ENCODE results near the gene PHLPP2.

Gene PHLPP2, protein sequence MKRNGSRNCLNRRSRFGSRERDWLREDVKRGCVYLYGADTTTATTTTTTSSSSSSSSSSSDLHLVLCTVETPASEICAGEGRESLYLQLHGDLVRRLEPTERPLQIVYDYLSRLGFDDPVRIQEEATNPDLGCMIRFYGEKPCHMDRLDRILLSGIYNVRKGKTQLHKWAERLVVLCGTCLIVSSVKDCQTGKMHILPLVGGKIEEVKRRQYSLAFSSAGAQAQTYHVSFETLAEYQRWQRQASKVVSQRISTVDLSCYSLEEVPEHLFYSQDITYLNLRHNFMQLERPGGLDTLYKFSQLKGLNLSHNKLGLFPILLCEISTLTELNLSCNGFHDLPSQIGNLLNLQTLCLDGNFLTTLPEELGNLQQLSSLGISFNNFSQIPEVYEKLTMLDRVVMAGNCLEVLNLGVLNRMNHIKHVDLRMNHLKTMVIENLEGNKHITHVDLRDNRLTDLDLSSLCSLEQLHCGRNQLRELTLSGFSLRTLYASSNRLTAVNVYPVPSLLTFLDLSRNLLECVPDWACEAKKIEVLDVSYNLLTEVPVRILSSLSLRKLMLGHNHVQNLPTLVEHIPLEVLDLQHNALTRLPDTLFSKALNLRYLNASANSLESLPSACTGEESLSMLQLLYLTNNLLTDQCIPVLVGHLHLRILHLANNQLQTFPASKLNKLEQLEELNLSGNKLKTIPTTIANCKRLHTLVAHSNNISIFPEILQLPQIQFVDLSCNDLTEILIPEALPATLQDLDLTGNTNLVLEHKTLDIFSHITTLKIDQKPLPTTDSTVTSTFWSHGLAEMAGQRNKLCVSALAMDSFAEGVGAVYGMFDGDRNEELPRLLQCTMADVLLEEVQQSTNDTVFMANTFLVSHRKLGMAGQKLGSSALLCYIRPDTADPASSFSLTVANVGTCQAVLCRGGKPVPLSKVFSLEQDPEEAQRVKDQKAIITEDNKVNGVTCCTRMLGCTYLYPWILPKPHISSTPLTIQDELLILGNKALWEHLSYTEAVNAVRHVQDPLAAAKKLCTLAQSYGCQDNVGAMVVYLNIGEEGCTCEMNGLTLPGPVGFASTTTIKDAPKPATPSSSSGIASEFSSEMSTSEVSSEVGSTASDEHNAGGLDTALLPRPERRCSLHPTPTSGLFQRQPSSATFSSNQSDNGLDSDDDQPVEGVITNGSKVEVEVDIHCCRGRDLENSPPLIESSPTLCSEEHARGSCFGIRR (N-terminal part only)

DNA sequence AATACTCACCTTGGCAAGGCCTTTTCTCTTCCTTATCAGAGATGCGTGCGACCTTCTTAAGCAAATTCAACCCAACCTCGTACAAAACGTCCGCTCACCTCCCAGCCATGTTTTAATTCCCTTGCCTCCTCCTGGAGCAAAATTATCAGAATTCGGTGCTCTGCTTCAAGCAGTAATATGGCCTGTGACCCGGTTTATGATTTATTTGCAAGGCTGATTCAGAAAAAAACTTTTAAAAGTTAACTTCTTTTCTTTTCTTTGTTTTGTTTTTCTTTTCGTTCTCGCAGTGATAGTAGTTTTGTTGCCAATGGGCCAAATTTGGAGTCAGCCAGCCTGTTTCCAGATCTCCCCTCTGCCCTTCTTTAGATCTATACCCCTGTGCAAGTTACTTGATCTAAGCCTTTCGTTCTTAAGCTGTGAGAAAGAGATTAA, at the start of gene PHLPP2:
Gene PHLPP2, minus strand, starts transcription at position 382 of the 432 bp plus-strand sequence. CDS start 9,906 bp downstream, outside the sequence.
- no peak for FAIRE-seq

DNA sequence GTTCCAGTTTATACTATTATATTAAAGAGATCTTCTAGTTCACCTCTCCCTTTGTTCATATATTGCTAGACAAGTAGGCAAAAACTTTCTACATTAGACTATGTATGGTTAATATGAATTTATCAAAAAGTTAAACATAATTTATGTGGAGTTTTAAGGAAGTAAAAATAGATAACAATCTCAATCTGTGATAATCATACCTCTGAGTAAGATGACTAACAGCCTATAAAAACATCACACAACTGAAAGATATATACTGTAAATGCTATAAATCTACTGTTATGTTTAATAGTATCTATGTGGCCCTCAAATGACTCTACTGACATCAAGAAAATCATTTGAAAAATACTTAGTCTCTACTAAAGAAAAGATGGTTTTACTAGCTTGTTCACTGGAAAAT, 47.1 kb upstream of the PHLPP2 start:
- DNase-seq (ENCODE audit: extremely low spot score, insufficient read length, low read depth) (no peak), FAIRE-seq (no peak)

More for the DNA sequence above, at the start of gene PHLPP2:
- DNase-seq (ENCODE audit: extremely low spot score, insufficient read length, low read depth) = no peak

DNA sequence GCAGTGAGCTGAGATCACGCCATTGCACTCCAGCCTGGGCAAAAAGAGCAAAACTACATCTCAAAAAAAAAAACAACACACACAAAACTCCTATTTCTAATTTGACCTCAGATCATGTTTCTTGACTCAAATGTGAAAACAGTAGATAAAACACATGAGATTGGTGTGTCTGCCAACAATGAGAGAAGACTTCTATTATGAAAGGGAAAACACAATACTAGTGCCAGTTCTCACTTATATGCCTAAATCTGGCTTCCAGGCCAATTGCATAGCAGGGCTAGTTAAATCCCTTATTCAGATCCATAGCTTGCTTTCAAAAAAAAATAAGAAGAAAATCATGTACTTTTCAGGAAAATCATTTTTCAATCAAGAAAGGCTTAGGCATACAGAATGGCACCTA, 44.7 kb upstream of the PHLPP2 start:
- no peak for FAIRE-seq
- DNase-seq (ENCODE audit: extremely low spot score, insufficient read length, low read depth) = no peak

DNA sequence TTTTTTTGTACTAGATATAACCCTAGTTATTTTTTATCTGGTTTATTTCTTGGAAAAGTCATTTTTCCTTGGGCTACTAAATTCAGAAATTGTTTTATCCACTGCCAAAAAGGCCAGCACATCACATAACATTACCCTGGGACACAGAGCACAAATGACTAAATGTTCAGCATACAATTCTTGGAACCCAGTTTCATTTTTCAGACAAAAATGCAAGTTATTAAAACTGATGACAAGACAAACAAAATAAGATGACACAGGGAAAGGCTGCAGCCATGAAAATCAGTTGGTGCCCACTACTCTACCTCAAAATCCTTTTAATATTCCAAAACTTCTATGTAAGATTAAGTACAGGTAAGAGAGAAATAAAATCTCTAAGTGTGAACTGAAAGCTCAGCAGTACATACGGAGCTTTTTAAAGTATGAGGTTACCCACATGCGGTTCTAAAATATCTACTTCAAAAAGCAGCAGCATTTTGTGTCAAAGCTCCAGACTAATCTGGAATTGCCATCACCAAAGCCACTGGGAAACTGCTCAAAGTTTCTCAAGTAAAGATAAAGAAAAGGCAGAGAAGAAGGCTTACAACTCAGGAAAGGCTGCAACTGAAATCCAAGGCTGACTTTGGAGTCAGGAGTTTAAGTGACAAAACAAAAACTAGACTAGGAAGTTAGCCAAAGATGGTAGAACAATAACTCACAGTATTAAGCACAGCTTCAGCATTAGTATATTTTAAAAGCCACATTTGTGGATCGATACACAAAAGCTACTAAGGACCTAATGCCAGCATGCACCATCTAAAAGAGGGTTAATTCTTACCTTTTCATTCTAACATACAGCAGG, 42.8 kb upstream of the PHLPP2 start:
- no peak for FAIRE-seq
- DNase-seq (ENCODE audit: extremely low spot score, insufficient read length, low read depth) = no peak

DNA sequence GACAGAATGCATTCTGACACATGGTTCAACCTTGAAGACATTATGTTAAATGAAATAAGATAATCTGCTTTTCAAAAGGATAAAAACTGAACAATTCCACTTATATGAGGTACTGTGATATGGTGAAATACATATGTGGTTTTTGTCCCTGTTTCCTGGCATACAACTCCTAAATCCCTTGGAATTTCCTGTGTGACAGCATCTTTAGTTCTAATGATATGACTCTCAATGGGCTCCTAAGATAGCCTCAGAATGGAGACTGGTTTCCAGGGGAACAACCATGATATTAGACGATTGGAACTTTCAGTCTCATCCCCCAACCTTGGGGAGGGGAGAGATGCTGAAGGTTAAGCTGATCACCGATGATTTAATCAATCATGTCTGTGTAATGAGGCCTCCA, 37.7 kb upstream of the PHLPP2 start:
- DNase-seq (ENCODE audit: extremely low spot score, insufficient read length, low read depth) = no peak
- no peak for FAIRE-seq

DNA sequence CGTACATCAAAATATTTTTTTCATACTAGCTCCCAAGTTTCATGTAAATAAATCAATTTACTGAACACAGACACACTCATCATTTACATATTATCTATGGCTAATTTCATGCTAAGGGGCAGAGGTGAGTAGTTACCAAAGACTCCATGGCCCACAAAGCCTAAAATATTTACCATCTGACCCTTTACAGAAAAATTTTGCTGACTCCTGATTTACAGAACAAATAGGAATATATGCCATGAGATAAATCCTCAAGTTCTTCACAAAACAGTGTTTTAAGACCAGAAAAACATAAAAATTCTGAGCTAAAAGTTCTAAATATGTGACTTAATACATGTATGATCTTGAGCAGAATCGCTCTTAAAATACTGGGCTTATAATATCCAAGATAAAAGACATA, 36.6 kb upstream of the PHLPP2 start:
- FAIRE-seq = no peak

DNA sequence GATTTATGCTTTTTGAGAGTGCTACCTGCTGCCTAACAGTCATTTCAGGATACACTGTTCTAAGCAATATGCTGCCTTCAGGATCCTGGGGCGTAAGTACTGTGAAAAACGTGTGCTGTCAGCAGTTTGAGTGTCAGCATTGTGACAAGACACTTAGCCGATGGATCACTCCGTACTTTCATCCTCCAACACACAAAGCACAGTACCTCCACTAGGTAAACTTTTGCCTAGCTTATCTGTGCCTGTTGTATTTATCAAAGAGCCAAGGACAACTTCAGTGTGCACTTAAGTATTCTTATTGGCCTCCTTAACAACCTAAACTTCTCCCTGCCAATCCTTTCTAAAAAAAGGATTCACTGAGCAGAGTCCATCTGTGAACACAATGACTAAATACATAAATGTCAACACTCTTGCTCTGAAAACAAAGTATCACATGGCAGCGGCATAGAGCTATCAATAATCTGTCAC, 33.8 kb upstream of the PHLPP2 start:
- no peak for FAIRE-seq

More for the DNA sequence above, 36.6 kb upstream of the PHLPP2 start:
- no peak for DNase-seq (ENCODE audit: extremely low spot score, insufficient read length, low read depth)

DNA sequence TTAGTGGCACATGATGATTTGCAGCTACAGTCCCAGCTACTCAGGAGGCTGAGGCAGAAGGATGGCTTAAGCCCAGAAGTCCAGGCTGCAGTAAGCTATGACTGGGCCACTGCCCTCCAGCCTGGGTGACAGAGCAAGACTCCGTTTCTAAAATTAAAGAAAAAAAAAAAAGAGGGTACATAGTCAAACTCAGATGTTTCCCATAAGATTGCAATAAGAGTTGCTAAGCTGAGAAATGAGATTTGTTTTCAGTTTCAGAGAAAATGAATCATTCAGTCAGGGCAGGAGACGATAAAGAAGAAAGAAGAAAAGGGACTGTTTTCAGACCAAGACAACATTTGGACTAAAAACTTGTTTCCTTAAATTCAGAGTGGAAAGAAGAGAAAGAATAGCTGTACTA, 30.2 kb upstream of the PHLPP2 start:
- no peak for FAIRE-seq
- no peak for DNase-seq (ENCODE audit: extremely low spot score, insufficient read length, low read depth)

More for the DNA sequence above, 33.8 kb upstream of the PHLPP2 start:
- no peak for DNase-seq (ENCODE audit: extremely low spot score, insufficient read length, low read depth)

DNA sequence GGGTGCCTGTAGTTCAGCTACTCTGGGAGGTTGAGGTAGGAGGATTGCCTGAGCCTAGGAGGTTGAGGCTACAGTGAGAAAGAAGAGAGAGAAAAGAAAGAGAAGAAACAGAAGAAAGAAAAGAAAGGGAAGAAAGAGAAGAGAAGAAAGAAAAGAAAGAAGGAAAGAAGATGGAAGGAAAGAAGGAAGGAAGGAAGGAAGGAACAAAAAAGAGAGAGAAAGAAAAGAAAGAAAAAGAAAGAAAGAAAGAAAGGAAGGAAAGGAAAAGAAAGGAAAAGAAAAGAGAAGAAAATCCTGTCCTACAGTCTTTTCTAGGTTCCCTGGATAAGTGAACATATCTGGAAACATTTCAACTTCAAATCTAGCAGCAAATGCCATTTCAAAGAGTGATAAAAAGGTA, 29.6 kb upstream of the PHLPP2 start:
- DNase-seq (ENCODE audit: extremely low spot score, insufficient read length, low read depth) (no peak), FAIRE-seq (no peak)

DNA sequence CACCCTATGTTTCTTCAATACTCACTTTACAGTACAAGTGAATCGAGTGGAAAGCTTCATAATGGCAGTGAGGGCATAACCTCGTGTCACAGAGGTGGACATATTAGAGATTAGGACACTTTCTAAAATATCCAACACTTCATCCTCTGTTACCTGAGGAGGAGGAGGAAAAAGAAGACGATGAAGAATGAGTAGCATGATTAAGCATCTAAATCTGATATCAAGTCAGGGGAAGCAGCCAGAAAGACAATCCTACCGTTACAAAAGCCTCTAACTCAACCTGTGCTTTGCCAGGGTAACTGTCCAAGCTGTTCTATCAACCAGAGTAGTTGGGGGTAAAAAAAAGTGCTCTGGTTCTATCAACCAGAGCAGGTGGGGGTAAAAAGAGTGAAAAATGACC, 23.7 kb upstream of the PHLPP2 start:
- DNase-seq (ENCODE audit: extremely low spot score, insufficient read length, low read depth) (no peak), FAIRE-seq (no peak)

DNA sequence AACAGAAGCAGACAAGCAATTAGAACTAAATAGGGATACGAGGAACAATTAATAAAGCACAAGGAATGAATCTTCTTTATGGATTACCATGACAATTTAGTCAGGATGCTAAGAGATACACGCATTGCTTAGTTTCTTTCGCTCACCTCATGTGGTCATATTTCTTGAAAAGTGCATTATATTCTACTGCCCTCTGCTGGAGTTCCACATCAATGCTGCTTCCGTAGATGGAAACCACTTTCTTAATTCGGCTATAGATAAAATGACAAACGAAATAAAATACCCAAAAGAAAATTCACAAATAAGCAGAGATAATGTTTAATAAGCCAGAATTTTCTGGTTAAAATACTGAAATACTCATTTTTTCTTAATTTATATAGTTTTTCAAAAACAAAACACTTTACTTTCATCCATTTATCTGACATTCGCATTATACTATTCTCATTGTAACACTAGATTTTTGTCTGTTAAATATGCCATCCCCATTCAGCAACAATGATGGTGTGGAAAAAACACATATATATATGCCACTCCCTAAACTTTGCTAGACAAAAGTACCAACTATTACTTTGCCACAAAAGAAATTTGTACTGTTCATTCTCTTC, 22.0 kb upstream of the PHLPP2 start:
- DNase-seq (ENCODE audit: extremely low spot score, insufficient read length, low read depth) (peak; percentile 18), FAIRE-seq (peak; percentile 81)

DNA sequence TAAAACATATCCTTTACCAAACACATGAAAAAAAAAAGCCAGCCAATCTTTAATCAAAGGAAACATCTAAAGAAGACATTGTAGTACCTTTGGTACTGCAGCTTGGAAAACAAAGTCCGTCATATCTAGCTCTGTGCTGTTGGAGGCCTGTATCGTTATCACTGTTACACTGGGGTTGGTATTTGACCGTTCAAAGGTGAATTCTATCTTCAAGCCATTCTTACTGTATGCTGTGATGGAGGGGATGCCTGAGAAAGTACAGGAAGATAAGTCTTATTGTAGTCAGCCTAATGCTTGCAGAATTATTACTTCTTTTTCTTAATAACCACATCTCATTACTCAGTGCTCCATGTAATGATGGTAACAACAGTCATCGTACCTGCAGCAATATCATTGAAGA, 14.4 kb upstream of the PHLPP2 start:
- DNase-seq (ENCODE audit: extremely low spot score, insufficient read length, low read depth) = no peak
- no peak for FAIRE-seq

DNA sequence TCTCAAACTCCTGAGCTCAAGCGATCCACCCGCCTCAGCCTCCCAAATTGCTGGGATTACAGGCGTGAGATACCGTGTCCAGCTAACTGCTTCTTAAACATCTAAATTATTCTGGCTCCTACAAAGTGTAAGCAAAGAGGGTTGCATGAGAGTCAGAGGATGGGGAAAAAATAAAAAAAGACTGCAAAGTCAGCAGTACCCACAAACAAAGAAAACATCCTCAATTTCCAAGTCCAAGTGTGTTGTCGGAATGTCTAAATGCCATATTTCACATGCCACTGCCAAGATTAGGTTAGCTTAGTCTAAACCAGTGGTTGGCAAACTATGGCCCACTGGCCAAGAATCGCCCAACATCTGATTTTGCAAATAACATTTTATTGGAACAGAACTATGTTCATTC, 13.0 kb upstream of the PHLPP2 start:
- FAIRE-seq (no peak), DNase-seq (ENCODE audit: extremely low spot score, insufficient read length, low read depth) (no peak)

DNA sequence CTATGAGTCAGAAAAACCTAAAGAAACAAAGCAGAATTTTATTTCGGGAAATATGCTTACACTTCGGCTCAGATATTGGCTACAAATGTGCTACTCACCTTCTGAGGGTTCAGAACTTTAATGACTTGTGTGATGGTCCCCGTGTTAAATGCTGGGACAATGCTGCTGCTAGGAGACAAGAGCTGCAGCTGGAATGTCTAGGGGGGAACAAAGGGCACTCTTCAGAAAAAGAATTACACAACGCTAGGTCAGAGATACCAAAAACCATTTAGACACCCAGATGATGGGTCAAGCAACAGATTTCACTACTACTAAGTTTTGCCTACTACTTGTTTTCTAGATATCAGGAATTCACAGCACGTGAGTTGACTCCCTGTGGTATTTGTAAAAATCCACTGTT, 10.0 kb upstream of the PHLPP2 start:
- no peak for DNase-seq (ENCODE audit: extremely low spot score, insufficient read length, low read depth)
- no peak for FAIRE-seq

DNA sequence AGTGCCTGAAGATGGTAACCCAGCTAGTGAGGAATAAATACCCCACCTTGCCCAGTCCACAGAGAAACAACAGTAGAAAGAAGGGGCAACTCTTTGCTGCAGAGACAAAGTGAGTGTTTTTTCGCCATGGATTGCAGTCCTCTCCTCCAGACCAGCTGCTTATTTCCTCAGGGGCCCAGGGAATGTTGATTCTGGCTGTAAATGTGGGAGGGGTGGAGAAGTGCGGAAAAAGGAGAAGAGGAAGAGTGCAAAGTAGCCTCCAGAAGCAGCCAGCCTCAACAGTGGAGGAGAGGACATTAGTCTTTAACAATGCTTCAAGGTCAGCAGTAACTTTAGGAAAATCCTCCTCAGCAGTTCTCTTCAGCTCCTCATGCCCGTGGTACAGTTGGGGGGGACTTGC, 8.1 kb upstream of the PHLPP2 start:
- DNase-seq (ENCODE audit: extremely low spot score, insufficient read length, low read depth) (no peak), FAIRE-seq (no peak)

DNA sequence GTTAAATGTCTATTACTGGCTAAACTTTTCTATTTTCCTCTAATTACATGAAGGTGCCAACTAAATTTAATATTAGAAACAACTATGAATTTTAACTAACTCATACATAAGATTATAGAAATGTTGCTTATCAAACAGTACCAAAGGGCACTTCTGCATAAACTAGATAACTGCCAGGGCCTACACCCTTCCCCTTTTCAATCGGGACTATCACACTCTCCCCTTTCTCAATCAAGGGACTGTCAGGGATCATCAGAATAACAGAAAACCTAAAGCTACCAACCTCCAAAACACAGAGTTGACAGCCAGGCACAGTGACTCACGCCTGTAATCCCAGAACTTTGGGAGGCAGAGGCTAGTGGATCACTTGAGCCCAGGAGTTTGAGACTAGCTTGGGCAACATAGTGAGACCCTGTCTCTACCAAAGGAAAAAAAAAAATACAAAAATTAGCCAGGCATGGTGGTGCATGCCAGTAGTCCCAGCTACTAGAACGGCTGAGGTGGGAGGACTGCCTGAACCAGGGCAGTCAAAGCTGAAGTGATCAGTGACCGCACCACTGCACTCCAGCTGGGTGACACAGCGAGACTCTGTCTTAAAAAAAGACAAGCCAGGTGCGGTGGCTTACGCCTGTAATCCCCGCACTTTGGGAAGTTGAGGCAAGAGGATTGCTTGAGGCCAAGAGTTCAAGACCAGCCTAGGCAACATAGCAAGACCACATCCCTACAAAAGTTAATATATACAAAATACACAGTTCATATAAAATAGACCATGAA, 3.2 kb upstream of the PHLPP2 start:
- FAIRE-seq = no peak

DNA sequence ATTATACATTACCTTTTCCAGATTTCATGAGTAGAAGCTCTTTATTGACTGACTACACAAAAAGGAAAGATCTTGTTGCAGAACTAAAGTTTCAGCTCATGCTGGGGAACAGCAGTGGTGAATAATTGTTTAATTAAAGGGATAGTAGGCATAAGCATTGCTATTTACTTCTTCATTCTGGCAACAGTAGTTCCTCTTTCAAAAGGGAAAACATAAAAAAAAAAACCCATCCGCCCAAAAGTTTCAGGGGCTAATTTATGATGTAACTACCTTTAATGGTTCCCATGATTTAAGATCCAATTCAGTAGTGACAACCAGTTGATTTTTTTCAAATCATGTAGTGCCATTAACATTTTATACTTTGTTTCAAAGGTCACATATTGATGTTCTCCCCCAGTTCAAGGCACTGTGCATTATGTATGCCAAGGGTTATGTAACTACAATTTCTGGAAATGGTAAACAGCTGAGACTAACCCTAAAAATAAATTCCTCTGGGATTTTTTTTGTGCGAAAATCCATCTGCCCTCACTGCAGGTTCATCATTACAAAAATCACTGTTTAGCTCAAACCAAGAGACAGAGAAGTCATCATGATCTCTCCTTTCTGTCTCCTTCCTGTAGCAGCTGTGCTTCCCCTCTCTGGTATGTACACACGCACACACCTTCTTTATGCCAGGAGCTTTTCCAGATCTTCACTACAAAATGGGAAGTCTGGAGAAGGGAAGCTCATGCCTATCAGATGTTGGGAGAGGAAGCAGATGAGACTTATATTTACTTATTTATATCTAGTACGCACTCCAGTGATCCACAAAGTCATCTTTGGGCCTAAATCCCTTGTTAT, 2.2 kb upstream of the PHLPP2 start:
- DNase-seq (ENCODE audit: extremely low spot score, insufficient read length, low read depth) (no peak), FAIRE-seq (peak; percentile 24)

More for the DNA sequence above, 3.2 kb upstream of the PHLPP2 start:
- no peak for DNase-seq (ENCODE audit: extremely low spot score, insufficient read length, low read depth)

All from GM18507 (cell line).